Ovary (tissue), 9 donors: ENCODE measurements around the gene ZNF629. TPM values are rescaled to one million over a fixed set of nuclear protein-coding genes. Genes with fewer than 3 reads are reported as not detected.
A peak's percentile ranks its signal among the peaks of the same experiment; 100 is the strongest.

Source experiments
- DNase-seq, 5 donors: peaks; one replicate each; pipeline ENCODE4 v3.0.0-alpha.2; 2019 to 2020
- H3K27ac ChIP-seq, 2 donors: fragments of 200-600 bp; one replicate each; pipeline versions ENCODE4 v1.5.1 to v1.8.0; 2019 to 2022
- H3K27me3 ChIP-seq: fragments of 200-600 bp; one replicate; pipeline ENCODE4 v1.8.0; 2022
- H3K36me3 ChIP-seq: fragments of 200-600 bp; sonication (generic); one replicate; pipeline ENCODE4 v1.5.1; 2019
- H3K4me1 ChIP-seq: one replicate; pipeline ENCODE4 v1.8.1; 2013; ENCODE audit warnings: mild to moderate bottlenecking, moderate library complexity; ENCODE audit not compliant: insufficient read depth
- H3K4me3 ChIP-seq: fragments of 200-600 bp; sonication (generic); one replicate; pipeline ENCODE4 v1.5.1; 2017
- H3K9me3 ChIP-seq, 2 donors: fragments of 200-600 bp in 1 of 2; sonication (generic) in 1 of 2; one replicate each; pipeline versions ENCODE4 v1.5.1 to v1.8.1; 2013 to 2019; ENCODE audit warnings: mild to moderate bottlenecking in 1 of 2, moderate library complexity in 1 of 2
- EP300 ChIP-seq: sonication (generic); formaldehyde crosslinking; IDR thresholded peaks from one replicate; pipeline ENCODE4 v1.6.1; 2017; ENCODE audit warnings: antibody characterized with exemption
- POLR2A ChIP-seq: fragments of 450-650 bp; IDR thresholded peaks from one replicate; pipeline ENCODE4 v1.6.1; 2017; ENCODE audit warnings: antibody characterized with exemption, mild to moderate bottlenecking, moderate library complexity
- WGBS, 3 donors: extraction: QIAGEN DNeasy Blood & Tissue Kit in 1 of 3; methylation state at CpG; one replicate each; pipeline versions ENCODE4 v1.1.5 to v1.1.7; 2013 to 2017; 5-methylcytosine and 5-hydroxymethylcytosine counted together
- intact Hi-C, 4 donors: fragments of 100-400 bp; cut with DNase I; formaldehyde crosslinking; loops; one replicate each; pipeline versions ENCODE4 v1.11.0 to v1.15.1; 2022 to 2023
- polyA plus RNA-seq, 2 donors: library from polyadenylated mRNA; stranded (reverse); fragments of 200-250 nt in 1 of 2; fragments of 350-450 nt in 1 of 2; fragmentation: Illumina TruSeq in 1 of 2; extraction: RNeasy Lipid Tissue Mini Kit (QIAGEN cat#74804) in 1 of 2; gene quantifications; one replicate each; pipeline ENCODE4 v1.2.3, GENCODE V29; 2013 to 2014
- total RNA-seq, 7 donors: library from RNA; depleted of rRNA in 2 of 7; stranded (reverse); fragments of >200 nt in 2 of 7; fragmentation: NEBNext Ultra II Directional in 3 of 7; extraction: Animal tissue kit (Norgen Biotek cat#: 25700) in 3 of 7; gene quantifications; one replicate each; pipeline versions ENCODE4 v1.1.0 to v1.2.4, GENCODE V29; 2016 to 2023
- TF ChIP-seq, protein P1 (sequence below), 3 donors: fragments of 450-650 bp in 2 of 3; fragments of 200-600 bp in 1 of 3; IDR thresholded peaks; one replicate each; pipeline versions ENCODE4 v1.5.1 to v1.8.0; 2016 to 2022; ENCODE audit warnings: antibody characterized with exemption in 3 of 3, mild to moderate bottlenecking in 1 of 3
- donor health status: DM: no; HTN: no; CAD: no; lungs with moderate emphysema.
- donor health status: DM: no; HTN: no; CAD: no.
- donor health status: Bipolar disorder and iron deficiency.
- donor health status: DM: yes; HTN: yes; CAD: no.
- donor health status: DM: no; HTN: no; CAD: no.
- donor health status: DM: yes; HTN: yes; CAD: no.

ZNF629 gene
- total and polyA plus RNA-seq, 9 donors = 8.2 to 26.3 (median 19.9) TPM

DNA sequence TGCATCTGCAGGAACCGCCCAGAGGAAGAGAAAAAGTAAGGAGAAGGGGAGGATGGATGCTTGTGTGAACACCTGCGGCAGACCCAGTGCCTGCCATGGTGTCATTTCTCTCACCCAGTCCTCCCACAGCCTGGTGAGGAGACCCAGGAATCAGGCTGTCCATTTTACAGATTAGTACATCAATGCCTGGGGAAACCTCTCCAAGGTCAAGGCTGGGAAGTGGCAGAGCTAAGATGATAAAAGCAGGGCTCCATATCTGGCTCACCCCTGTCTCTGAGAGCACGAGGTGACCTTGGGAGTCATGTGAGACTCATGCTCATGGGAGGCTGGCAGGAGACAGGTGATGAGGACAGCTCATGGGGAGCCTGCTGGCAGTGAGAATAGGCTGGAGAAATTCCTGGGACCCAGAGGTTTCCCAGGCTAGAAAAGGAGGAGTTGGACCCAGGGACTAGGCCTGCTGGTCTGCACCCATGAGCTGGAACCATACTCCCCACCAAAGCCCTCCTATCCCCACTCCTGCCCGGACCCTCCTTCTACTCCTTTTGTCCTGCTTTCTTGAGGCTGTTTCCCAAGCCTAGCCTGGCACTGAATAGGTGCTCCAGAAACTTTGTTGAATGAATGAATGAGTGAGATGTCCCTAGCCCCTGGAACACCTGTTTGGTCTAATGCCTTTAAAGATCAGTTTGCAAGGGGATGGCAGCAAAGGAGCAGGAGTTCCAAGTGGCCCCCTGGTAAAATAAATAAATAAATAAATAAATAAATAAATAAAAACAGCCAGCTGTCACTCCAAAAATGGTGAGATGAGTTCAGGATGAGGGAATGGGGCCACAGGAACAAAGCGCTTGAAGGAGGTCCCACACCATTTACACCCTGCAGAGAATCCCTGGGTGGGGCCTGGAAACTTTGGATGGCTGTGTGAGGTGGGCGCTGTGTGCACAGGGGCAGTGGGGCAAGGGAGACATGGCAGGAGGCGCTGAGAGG is 1.6 kb downstream of the ZNF629 start:
- no peaks in the 10 kb centered on the region for H3K36me3 ChIP-seq
- DNase-seq = no peak
- H3K27me3 ChIP-seq = no peaks in the 10 kb centered on the region
- no peak overlapping the region for H3K4me3 ChIP-seq
- peak overlapping the region in 1 of 2 donors; percentile 87 for H3K27ac ChIP-seq
- intact Hi-C loops = loop anchor here in 1 of 4 donors (2.0 to 10.0 kb wide), 2 partner anchors 19 to 61 kb away; no protein-coding TSS in a partner anchor
- no peaks in the 10 kb centered on the region for H3K9me3 ChIP-seq
- TF ChIP-seq POLR2A (no peak), EP300 (no peak)
- TF ChIP-seq, protein P1, sequence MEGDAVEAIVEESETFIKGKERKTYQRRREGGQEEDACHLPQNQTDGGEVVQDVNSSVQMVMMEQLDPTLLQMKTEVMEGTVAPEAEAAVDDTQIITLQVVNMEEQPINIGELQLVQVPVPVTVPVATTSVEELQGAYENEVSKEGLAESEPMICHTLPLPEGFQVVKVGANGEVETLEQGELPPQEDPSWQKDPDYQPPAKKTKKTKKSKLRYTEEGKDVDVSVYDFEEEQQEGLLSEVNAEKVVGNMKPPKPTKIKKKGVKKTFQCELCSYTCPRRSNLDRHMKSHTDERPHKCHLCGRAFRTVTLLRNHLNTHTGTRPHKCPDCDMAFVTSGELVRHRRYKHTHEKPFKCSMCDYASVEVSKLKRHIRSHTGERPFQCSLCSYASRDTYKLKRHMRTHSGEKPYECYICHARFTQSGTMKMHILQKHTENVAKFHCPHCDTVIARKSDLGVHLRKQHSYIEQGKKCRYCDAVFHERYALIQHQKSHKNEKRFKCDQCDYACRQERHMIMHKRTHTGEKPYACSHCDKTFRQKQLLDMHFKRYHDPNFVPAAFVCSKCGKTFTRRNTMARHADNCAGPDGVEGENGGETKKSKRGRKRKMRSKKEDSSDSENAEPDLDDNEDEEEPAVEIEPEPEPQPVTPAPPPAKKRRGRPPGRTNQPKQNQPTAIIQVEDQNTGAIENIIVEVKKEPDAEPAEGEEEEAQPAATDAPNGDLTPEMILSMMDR (IDR thresholded peaks at IDR 0.05) = no peak
- peaks cover 7% of the 10 kb centered on the region for H3K4me1 ChIP-seq
- 49 to 61% (median 51%) methylated on average over 7 of the region's 7 CpGs for WGBS, 3 donors

GRCh38 chr16:30784215-30784614 is 2.8 kb downstream of the ZNF629 start:
- Histone ChIP-seq H3K4me3 (no peak overlapping the region), H3K9me3 (no peaks in the 10 kb centered on the region), H3K27ac (no peak overlapping the region), H3K4me1 (peaks cover 7% of the 10 kb centered on the region), H3K27me3 (no peaks in the 10 kb centered on the region), H3K36me3 (no peaks in the 10 kb centered on the region)
- 75 to 77% (median 76%) methylated on average over 18 of the region's 18 CpGs for WGBS, 3 donors
- intact Hi-C loops = loop anchor here in 1 of 4 donors (10.0 kb wide), 1 partner anchor 59 kb away; no protein-coding TSS in a partner anchor
- TF ChIP-seq EP300 (no peak), POLR2A (no peak)
- TF ChIP-seq, protein P1 (IDR thresholded peaks at IDR 0.05) = no peak
- DNase-seq = no peak

GRCh38 chr16:30783280-30784109 is 3.5 kb downstream of the ZNF629 start:
- DNase-seq = peak in 1 of 5 donors; percentile 45
- H3K27ac ChIP-seq = no peak overlapping the region
- H3K27me3 ChIP-seq = no peaks in the 10 kb centered on the region
- intact Hi-C loops = loop anchor here in 1 of 4 donors (1.0 to 10.0 kb wide), 2 partner anchors 20 to 59 kb away; no protein-coding TSS in a partner anchor
- peaks cover 7% of the 10 kb centered on the region for H3K4me1 ChIP-seq
- no peak overlapping the region for H3K4me3 ChIP-seq
- no peaks in the 10 kb centered on the region for H3K36me3 ChIP-seq
- 89 to 92% (median 90%) methylated on average over 49 to 57 of the region's 57 CpGs for WGBS, 3 donors
- H3K9me3 ChIP-seq = no peaks in the 10 kb centered on the region
- TF ChIP-seq POLR2A = no peak
- TF ChIP-seq, protein P1 (IDR thresholded peaks at IDR 0.05) = no peak
- no peak for TF ChIP-seq EP300
